Measurements from ENCODE around the gene NFKBIE.
"Not testable (repeated sequence)": the region's sequence is repeated elsewhere in the genome, so short reads cannot be mapped to it uniquely, and the experiment has no call there.

The NFKBIE gene

DNA sequence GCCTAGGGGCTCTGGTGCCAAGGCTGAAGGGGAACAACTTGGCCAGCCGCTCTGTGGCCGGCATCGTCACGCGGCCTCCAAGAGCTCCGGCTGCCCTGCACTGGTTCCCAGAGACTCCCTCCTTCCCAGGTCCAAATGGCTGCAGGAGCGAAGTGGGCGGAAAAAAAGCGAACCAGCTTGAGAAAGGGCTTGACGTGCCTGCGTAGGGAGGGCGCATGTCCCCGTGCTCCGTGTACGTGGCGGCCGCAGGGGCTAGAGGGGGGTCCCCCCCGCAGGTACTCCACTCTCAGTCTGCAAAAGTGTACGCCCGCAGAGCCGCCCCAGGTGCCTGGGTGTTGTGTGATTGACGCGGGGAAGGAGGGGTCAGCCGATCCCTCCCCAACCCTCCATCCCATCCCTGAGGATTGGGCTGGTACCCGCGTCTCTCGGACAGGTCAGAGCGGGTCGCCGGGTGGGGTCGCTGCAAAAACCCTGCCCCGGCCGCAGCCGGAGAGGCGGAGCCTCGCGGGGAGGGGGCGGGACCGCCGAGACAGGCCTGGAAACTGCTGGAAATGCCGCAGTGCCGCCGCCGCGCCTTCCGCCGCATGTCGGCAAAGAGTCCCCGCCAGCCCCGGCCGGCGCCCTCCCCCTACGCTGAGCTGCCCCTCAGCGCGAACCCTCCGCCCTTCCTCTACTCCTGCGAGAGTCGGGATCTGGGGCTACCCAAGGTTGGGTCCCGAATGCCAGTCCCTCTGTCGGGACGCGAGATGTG lies 19.3 kb downstream of the NFKBIE start:
- DNase-seq: peak; percentile 48 to 97 (median 86)

DNA sequence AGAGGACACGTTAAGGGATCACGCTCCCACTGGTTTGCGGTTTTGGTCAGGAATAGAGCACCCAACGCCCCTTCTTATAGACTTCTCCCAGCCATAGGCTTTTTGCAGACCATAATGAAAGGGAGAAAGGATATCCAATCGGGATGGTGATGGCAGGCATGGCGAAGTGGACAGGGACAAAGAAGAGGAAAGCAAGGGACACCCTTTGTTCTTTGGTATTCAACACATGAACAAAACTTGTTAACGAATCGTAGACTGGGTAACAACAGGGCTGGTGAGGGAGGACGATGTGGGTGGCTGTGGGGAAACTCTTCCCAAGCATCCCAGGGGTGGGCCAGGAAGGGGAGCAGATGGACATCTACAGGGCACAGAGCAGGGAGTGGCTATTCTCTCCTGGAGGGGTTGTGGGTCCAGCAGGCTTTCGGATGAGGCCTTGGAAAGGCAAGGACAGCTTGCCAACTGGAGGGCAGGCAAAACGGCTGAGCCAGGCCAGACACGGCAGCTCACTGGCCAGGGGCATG lies 19.9 kb downstream of the NFKBIE start:
- DNase-seq: no peak

DNA sequence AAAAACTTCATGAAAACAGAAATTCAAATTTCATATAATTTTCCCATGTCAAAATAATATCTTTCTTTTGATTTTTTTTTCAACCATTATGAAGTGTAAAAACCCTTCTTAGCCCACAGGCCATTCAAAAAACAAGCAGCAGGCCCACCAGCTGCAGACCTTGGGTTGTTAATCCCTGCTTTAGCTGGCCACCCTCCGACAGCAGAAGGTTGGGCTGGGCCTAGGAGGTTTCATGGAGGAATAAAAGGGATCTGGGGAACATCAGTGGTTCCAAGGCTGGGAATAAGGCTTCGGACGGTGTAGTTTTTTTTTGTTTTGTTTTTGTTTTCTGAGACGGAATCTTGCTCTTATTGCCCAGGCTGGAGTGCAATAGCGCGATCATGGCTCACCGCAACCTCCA lies 22.0 kb downstream of the NFKBIE start:
- no peak for DNase-seq

DNA sequence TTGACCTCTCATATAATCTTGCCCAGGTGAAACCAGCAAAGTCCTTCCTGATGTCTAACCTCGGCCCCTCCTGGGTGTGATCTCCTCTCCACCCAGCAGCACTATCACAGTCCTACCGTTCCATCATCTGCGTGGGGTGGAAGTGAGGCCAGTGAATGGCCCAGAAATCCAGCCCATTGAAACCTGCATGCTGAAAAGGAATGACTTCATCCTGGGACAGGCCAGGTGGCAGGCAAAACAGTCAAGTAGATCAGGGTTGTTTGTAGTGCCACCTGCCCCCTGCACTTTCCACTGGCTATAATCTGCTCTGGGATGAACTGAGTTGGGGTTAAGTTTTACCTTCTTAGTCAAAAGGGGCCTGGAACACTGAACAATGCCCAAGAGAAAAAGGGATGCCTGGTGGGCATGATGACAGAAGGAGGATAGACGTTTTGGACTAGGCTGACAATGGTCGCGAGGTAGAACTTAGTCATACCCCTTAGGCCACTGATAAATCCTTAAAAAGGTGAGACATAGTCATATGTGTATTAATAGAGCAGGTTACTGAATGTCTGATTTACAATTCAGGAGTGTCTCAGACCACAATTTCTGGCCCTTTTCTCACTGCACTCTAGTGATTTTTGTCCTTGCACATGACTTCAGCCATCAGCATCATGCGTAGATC lies 26.5 kb downstream of the NFKBIE start:
- DNase-seq: no peak

DNA sequence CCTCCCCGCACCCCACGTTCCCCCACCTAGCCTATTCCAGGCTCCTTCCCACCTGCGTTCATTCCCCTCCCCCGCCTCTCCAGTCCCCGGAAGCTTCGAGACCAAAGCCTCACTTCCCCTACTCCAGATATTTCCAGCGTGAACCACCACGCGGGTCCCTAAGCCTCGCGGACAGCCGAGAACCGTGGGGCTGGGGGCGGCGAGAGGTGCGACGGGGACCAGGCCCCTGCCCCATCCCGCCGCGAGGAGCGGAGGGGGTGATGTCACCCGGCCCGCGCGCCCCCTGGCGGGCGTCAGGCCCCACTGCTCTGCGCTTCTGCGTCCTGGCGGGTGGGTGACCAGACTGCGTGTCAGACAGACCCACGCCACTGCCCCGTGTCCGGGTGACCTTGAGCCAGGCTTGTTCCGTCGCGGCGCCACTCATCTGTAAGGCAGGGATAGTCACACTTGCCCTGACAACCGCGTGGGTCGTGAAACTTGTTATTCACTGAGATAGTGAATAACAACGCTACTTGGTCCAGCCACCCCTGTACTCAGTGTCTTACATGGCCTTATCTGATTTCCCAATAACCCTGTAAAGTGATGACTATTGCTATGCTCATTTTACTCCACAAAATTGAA lies 27.4 kb downstream of the NFKBIE start:
- peak in 50 of 51 donors; percentile 40 to 91 (median 72) for DNase-seq

DNA sequence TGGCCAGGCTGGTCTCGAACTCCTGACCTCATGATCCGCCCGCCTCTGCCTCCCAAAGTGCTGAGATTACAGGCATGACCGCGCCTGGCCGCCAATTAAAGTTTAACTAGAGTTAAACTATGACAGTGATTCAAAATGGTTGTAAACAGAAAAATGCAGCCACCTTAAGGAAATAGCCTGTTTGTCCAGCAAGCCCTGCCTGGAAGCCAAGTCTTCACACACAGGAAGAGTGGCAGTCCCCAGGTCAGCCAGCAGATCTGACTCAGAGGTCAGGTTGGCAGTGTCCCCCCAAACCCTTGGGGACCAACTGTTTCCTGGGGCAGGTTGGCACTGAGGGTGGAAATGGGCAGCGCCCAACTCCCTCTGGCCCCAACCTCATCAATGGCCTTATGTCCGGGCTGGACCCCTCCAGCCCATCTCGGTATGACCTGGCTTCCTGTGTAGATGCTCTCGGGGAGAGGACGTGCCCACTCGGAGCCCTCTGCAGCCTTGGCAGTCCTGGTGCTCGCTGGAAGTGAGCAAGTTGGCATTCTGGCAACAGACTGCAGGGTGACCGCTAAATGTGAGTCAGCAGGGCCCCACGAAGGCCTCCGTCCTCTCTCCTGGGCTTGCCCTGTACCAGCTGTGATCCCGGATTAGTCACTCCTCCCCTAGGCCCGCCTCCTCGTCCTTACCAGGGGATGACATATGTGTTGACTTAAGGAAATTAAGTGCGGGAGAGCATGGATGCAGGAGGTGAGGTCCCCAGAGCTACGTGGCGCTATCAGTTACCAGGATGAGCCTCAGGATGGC lies 28.1 kb downstream of the NFKBIE start:
- peak in 46 of 51 donors; percentile 21 to 92 (median 67) for DNase-seq

DNA sequence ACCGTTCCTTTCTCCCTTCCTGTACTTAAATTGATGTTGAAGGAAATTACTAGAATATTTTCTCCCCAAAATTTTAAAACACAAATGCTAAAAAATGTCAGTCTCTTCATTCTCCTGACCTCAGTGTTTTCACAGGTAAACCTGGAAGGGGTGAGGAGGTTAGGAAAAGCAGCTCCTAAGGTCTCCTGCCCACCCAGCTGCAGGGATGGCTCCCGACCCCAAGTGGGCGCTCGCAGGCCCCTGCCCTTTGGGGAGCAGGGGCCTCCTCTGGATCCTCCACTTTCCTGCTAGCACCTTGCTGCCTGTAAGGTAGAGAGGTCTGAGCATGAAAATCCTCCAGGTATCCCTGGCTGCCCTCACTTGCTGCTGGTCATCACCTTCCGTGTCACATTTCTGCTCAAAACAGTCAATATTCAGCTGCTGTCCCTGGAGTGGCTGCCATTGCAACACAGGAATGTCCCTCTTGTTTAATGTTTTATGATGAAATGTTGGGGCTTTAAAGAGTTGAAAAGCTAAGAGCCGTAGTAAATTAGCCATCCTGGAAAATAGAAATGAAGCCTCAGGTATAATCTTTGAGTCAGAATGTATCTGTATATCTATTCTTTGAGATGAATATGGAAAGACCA lies 29.3 kb downstream of the NFKBIE start:
- DNase-seq: no peak

DNA sequence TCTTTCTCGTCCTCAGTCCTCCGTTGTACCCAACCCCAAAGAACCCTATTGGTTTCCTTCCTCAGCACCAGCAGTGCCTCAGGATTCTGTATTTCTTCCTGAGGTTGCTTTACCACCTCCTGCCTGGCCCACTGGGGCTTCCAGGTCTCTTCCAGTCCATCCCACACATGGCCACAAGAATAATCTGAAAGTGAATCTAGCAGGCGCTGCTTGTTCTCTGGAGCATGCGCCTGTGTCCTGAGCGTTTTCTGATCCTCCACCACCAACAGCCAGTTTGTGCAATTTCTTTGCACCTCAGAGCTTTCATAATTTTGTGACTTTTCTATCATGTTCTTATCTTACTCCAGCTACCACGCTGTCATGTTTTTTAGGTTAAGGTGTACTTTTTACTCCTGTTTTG lies 30.1 kb downstream of the NFKBIE start:
- no peak for DNase-seq

DNA sequence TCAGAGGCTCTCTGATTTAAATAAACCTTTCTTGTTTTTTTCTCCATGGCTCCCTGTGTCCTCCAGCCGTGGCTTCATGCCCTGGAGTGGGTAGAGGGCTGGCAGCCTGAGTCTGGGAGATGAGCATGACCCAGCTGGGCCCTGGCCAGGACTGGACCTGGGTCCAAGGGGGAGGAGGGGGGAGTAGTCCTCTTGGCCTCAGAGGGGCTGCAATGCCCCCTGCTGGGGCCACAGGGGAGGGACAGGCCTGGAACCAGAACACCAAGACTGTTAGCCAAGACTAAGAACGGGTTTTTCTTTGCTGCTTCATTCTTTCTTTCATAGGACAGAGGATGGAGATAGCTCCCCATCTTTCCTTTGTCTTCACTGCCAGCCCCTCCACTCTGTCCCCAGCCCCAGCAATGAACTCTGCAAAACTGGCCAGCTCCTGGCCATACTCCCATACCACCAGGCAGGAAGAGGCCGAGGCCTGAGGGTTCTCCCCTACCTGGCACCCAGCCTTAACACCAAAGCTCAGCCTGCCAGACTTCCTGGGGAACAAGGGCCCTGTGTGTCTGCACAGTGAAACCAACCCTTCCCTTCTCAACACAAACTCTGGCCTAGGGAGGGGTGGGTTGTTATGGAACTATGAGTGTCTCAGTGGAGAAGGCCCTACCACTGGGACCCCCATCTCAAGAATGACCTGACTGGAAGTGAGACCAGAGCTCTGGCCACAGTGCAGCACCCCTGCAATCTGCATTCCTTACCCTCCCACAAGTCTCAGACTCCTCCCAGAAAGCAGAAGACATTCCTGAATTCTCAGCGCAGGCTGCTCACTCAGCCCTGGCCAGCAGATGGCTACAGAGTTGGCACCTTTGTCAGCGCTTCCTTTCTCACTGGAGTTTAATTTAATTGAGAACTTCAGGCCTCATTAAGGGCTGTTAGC lies 31.0 kb downstream of the NFKBIE start:
- peak in 49 of 51 donors; percentile 17 to 93 (median 80) for DNase-seq

DNA sequence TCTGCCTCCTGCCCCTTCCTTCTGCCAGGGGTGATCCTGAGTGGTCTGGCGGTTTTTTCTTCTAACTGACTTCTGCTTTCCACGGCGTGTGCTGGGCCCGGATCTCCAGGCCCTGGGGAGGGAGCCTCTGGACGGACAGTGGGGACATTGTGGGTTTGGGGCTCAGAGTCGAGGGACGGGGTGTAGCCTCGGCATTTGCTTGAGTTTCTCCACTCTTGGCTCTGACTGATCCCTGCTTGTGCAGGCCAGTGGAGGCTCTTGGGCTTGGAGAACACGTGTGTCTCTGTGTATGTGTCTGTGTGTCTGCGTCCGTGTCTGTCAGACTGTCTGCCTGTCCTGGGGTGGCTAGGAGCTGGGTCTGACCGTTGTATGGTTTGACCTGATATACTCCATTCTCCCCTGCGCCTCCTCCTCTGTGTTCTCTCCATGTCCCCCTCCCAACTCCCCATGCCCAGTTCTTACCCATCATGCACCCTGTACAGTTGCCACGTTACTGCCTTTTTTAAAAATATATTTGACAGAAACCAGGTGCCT lies 31.7 kb downstream of the NFKBIE start:
- DNase-seq: no peak

DNA sequence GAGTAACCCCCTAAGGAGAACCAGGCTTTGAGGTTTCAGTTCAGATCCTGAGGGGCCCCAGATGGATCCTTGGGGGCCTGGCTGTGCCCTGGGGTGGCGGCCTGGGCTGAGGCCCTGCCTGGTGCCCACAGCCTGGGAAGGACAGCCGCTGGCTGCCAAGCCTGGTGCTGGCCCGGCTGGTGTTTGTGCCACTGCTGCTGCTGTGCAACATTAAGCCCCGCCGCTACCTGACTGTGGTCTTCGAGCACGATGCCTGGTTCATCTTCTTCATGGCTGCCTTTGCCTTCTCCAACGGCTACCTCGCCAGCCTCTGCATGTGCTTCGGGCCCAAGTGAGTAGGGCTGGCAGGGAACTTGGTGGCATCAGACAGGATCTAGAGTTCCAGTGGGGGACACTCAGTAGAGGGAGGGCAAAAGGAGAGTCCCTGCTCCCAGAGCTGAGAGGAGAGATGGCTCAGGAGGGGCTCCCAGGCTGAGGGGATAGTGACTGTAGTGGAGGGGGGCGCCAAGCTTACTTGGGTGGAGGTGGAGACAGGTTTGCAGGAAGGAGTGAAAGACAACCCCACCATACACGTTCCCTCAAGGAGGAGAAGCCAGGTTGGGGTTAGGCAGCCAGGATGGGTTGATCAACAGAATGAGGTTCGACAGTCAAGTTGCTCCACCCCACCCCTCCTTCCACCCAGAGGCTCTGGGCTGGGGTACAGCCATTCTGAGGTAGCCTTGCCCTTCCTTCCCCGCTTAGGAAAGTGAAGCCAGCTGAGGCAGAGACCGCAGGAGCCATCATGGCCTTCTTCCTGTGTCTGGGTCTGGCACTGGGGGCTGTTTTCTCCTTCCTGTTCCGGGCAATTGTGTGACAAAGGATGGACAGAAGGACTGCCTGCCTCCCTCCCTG lies 32.4 kb downstream of the NFKBIE start:
- DNase-seq: peak in 1 of 51 donors; percentile 34

DNA sequence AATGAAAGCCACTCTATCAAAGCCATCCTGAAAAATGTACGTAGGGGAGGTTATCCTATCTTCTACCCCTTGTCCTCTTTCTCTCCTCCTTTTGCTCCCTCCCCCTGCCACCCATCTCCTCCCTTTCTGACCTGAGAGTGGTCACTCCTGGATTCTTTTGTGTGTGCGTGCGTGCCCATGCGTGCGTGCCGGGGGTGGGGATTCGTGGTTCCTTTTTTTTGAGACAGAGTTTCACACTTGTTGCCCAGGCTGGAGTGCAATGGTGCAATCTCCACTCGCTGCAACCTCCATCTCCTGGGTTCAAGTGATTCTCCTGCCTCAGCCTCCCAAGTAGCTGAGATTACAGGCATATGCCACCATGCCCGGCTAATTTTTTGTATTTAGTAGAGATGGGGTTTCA lies 33.9 kb downstream of the NFKBIE start:
- DNase-seq: not testable (repeated sequence)

DNA sequence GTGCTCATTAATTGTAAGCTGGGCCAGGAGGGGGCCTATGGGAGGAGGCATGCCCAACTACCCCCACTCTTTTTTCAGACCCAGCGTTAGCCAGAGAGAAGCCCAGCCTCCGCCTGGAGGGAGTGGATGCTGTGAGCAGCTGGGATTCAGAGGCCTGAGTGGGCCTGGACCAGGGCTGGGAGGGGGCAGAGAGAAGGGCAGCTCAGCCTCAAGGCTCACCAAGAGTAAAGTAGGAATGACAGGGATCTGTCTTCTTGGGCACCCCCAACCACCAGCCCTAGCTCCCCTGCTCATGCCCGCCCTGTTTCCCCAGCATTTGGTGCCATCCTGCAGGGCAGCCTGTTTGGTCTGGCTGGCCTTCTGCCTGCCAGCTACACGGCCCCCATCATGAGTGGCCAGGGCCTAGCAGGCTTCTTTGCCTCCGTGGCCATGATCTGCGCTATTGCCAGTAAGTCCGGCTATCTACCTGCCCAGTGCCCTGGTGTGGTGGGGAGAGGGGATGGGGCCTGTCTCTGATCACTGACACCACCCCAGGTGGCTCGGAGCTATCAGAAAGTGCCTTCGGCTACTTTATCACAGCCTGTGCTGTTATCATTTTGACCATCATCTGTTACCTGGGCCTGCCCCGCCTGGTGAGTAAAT lies 35.2 kb downstream of the NFKBIE start:
- no peak for DNase-seq

DNA sequence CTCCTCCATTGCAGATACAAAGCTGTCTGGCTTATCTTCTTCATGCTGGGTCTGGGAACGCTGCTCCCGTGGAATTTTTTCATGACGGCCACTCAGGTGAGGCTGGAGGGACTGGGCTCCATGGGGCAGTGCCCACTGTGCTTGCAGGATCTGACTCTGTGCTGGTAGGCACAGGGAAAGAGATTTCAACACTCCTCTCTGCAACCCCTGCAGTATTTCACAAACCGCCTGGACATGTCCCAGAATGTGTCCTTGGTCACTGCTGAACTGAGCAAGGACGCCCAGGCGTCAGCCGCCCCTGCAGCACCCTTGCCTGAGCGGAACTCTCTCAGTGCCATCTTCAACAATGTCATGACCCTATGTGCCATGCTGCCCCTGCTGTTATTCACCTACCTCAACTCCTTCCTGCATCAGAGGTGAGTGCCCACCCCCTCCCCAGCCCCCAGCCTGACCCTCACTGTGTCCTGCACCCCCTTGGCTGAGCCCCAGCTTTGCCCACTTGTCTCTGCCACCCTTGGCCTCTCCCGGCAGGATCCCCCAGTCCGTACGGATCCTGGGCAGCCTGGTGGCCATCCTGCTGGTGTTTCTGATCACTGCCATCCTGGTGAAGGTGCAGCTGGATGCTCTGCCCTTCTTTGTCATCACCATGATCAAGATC lies 35.8 kb downstream of the NFKBIE start:
- no peak for DNase-seq

DNA sequence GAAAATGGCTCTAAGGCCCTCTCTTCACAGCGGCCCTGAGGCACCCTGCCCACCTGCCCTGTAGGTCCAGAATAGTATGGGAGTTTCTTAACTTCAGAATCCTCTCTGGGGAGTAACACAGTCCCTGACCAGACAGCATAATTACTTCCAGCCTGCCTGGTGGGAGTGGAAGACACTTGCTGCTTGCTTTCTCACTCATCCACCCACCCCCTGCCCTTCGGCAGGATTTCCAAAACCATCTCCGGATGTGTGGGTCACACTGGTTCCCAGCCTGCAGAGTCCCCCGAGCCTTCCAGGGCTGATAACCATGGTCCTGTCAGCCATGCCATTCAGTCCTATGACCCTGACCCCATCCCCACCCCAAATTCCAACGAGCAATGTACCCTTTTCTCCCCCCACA lies 36.5 kb downstream of the NFKBIE start:
- no peak for DNase-seq

DNA sequence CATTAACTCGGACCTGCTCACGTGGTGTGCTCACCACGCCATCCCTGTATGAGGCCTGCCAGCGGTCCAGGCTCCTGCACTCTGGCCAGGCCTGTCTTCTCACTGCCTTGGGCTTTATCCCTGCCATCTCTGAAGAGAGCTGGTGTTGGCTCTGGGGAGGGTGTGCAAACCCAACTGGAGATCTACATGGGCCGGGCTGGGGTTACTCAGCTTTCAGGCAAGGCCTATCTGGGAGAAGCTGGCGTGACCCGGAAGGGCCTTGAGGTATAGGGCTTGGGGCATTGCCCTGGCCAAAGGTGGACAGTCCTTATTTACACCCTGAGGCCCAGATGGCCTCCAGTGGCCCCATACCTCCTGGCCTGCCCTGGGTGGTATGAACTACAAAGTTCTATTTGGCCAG lies 36.9 kb downstream of the NFKBIE start:
- no peak for DNase-seq

DNA sequence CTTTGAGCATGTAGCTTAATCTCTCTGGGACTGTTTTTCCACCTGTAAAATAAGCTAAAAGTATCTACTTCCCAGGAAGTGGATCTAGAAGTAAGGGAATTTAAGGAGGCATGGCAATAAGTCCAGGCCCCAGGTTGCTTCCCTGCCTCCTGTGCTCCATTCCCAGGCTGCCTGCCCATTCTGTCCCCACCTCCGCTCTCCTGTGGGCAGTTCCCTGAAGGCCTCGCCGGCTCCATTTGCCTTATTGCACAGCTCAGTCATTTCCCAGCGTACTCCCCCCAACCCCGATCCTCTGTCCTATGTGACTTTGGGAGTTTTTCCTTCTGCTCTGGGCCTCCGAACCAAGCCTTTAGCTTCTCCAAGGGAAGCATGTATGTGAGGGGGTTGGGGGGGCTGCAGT lies 37.3 kb downstream of the NFKBIE start:
- DNase-seq: no peak
